DMS53 (cell line): ENCODE data around the gene LACTBL1.

Experiments
- DNase-seq: peaks from one replicate; lab custom pipeline; 2025; lab: John Stamatoyannopoulos, UW

LACTBL1 gene

GRCh38 chr1:22913421-22914141 lies 59.1 kb downstream of the LACTBL1 start:
- DNase-seq, result no peak

GRCh38 chr1:22912311-22912710 lies 60.4 kb downstream of the LACTBL1 start:
- DNase-seq, result no peak

GRCh38 chr1:22910986-22911651 lies 61.5 kb downstream of the LACTBL1 start:
- DNase-seq, result no peak

GRCh38 chr1:22910286-22910685 lies 62.4 kb downstream of the LACTBL1 start:
- no peak for DNase-seq

GRCh38 chr1:22908880-22909426 lies 63.7 kb downstream of the LACTBL1 start:
- no peak for DNase-seq

GRCh38 chr1:22907528-22907927 lies 65.1 kb downstream of the LACTBL1 start:
- no peak for DNase-seq

GRCh38 chr1:22906968-22907367 lies 65.7 kb downstream of the LACTBL1 start:
- DNase-seq, result no peak

- DNase-seq, result no peak
These were observed 69.6 kb downstream of the LACTBL1 start for GRCh38 chr1:22903113-22903512.
